K562 (cell line): ENCODE measurements around the gene SYCE1. TPM values are rescaled to one million over a fixed set of nuclear protein-coding genes. Genes with fewer than 3 reads are reported as not detected.
A peak's percentile ranks its signal among the peaks of the same experiment; 100 is the strongest.

ENCODE experiments used
- ATAC-seq: fragments of 200-7000 bp; cut with Tn5 transposase; 3 replicates; pipeline ENCODE4 v1.9.1; 2020; ENCODE audit warnings: moderate library complexity
- BruUV-seq: library from RNA; stranded (reverse); fragments of 400-500 nt; replicated peaks from 2 replicates; lab custom pipeline; 2021; lab: Mats Ljungman, UMichigan
- CTCF ChIA-PET: fragments of 300-600 bp; formaldehyde crosslinking; extraction: SDS; loops from one replicate; lab custom pipeline; 2021; ENCODE audit warnings: low intra/inter-chr PET ratio; lab: Yijun Ruan, JAX
- POLR2A ChIA-PET: fragments of 300-600, 350-650 bp; sonication (Branson Sonifier 250); formaldehyde crosslinking; extraction: SDS; loops from one replicate; lab custom pipeline; 2021; ENCODE audit warnings: antibody characterized with exemption, inconsistent platforms; lab: Yijun Ruan, JAX
- DNase-seq, 4 experiments: peaks; one replicate each; pipeline versions ENCODE4 v3.0.0 to v3.0.0-alpha.2; 2011 to 2018; ENCODE audit warnings: low spot score in 3 of 4, mixed read lengths in 3 of 4; ENCODE audit errors: extremely low read depth in 1 of 4
- FAIRE-seq: peaks from 2 replicates; lab custom pipeline; 2011; peaks lifted over from hg19 to GRCh38; lab: Jason Lieb, UNC
- H2AFZ ChIP-seq: 2 replicates; pipeline ENCODE4 v1.6.0; 2011; ENCODE audit warnings: low read depth, low read length, control low read depth, inconsistent platforms
- H3K27ac ChIP-seq: fragments of 200-600 bp; 3 replicates; pipeline ENCODE4 v1.8.0; 2011; ENCODE audit warnings: low read depth, mild to moderate bottlenecking, control low read depth, inconsistent platforms, low read length, moderate library complexity, mixed read lengths; ENCODE audit errors: extremely low read depth
- H3K27me3 ChIP-seq, 2 experiments: fragments of 300-600 bp in 1 of 2; 2 replicates in 1 of 2; 3 replicates in 1 of 2; pipeline versions ENCODE4 v1.6.0 to v1.8.0; 2011; ENCODE audit warnings: inconsistent platforms in 2 of 2, low read length in 2 of 2, mild to moderate bottlenecking in 1 of 2, mixed read lengths in 1 of 2, moderate library complexity in 1 of 2; ENCODE audit not compliant: control insufficient read depth in 2 of 2, insufficient read depth in 2 of 2
- H3K36me3 ChIP-seq: fragments of 300-600 bp; 3 replicates; pipeline ENCODE4 v1.8.0; 2011; ENCODE audit warnings: mild to moderate bottlenecking, low read length, inconsistent platforms; ENCODE audit not compliant: control insufficient read depth, insufficient read depth
- H3K4me1 ChIP-seq, 2 experiments: fragments of 200-600 bp in 1 of 2; replicated peaks in 1 of 2; 2 replicates in 1 of 2; 3 replicates in 1 of 2; pipeline versions ENCODE4 v1.5.1 to v1.8.0; 2011; ENCODE audit warnings: inconsistent platforms in 2 of 2, low read length in 2 of 2, mild to moderate bottlenecking in 1 of 2, mixed read lengths in 1 of 2, moderate library complexity in 1 of 2; ENCODE audit not compliant: control insufficient read depth in 2 of 2, insufficient read depth in 2 of 2
- H3K4me2 ChIP-seq: 2 replicates; pipeline ENCODE4 v1.6.1; 2011; ENCODE audit warnings: low read length, control low read depth, inconsistent platforms, mixed read lengths; ENCODE audit not compliant: insufficient read depth
- H3K4me3 ChIP-seq: fragments of 200-600 bp; sonication (generic), shearing (Covaris generic); 2 replicates; pipeline ENCODE4 v1.5.1; 2016; ENCODE audit warnings: control low read depth, inconsistent platforms
- H3K79me2 ChIP-seq: fragments of 200-600 bp; 3 replicates; pipeline ENCODE4 v1.8.0; 2011; ENCODE audit warnings: low read length, inconsistent platforms; ENCODE audit not compliant: control insufficient read depth, insufficient read depth
- H3K9ac ChIP-seq, 2 experiments: 2 replicates each; pipeline versions ENCODE4 v1.6.0 to v1.6.1; 2011; ENCODE audit warnings: low read depth in 2 of 2, low read length in 2 of 2, control low read depth in 1 of 2, inconsistent platforms in 1 of 2, mild to moderate bottlenecking in 1 of 2, mixed read lengths in 1 of 2; ENCODE audit not compliant: insufficient read depth in 1 of 2
- H3K9me1 ChIP-seq: one replicate; pipeline ENCODE4 v1.6.0; 2011; ENCODE audit warnings: inconsistent platforms, mild to moderate bottlenecking, low read length, moderate library complexity; ENCODE audit not compliant: control insufficient read depth, insufficient read depth
- H3K9me3 ChIP-seq: replicated peaks from 2 replicates; pipeline ENCODE4 v1.5.1; 2011; ENCODE audit warnings: low read depth, low read length, inconsistent platforms; ENCODE audit not compliant: control insufficient read depth, insufficient read depth
- H4K20me1 ChIP-seq: replicated peaks from 2 replicates; pipeline ENCODE4 v1.6.1; 2011; ENCODE audit warnings: low read length, inconsistent platforms, mixed read lengths; ENCODE audit not compliant: control insufficient read depth, insufficient read depth
- C11orf30 ChIP-seq: fragments of 450-650 bp; IDR thresholded peaks from 2 replicates; pipeline ENCODE4 v1.6.1; 2016; ENCODE audit warnings: low read depth, mild to moderate bottlenecking
- MIER1 ChIP-seq: fragments of 450-650 bp; IDR thresholded peaks from 2 replicates; pipeline ENCODE4 v1.6.1; 2016; ENCODE audit warnings: antibody characterized with exemption, mild to moderate bottlenecking, low read depth
- WGBS: fragments of 100-300 bp; shearing (Covaris generic); methylation state at CpG from one replicate; pipeline ENCODE4 v1.1.6; 2016; ENCODE audit warnings: low coverage, mixed read lengths; ENCODE audit not compliant: insufficient coverage; ENCODE audit errors: missing lambda C conversion rate; 5-methylcytosine and 5-hydroxymethylcytosine counted together
- in situ Hi-C: fragments of 300-500 bp; cut with MboI; formaldehyde crosslinking; loops from 4 replicates; pipeline ENCODE4 v1.15.0; 2018; ENCODE audit warnings: inconsistent platforms, mixed read lengths
- intact Hi-C: fragments of 100-400 bp; cut with micrococcal nuclease; formaldehyde crosslinking; loops from 2 replicates; pipeline ENCODE4 v1.14.2; 2022
- polyA plus RNA-seq, 8 experiments: library from polyadenylated mRNA; depleted of rRNA in 4 of 8; stranded (reverse) in 5 of 8; unstranded in 3 of 8; fragments of >200 nt; fragmentation: Nextera tagmentation in 2 of 8; fragmentation: Illumina TruSeq in 1 of 8; extraction: Ambion mirVana in 2 of 8; extraction: Trizol in 1 of 8; gene quantifications; 2 replicates each; pipeline versions ENCODE4 v1.2.1 to v1.2.3, GENCODE V29; 2011 to 2014; ENCODE audit warnings: inconsistent platforms in 1 of 8, missing spikeins in 1 of 8
- total RNA-seq, 7 experiments: library from RNA; depleted of rRNA in 6 of 7; stranded (reverse); fragments of >200 nt in 6 of 7; fragmentation: Illumina TruSeq in 2 of 7; extraction: Trizol in 2 of 7; gene quantifications; 2 replicates each; pipeline versions ENCODE4 v1.2.1 to v1.2.3, GENCODE V29; 2011 to 2021; ENCODE audit warnings: low replicate concordance in 1 of 7
- TF ChIP-seq, protein P1 (sequence below): fragments of 250-450 bp; sonication (Bioruptor Pico); IDR thresholded peaks from 2 replicates; pipeline ENCODE4 v1.8.0; 2022; ENCODE audit warnings: moderate library complexity, mild to moderate bottlenecking, inconsistent platforms
- TF ChIP-seq, protein P2 (sequence below), 2 experiments: fragments of 450-650 bp; IDR thresholded peaks; 2 replicates each; pipeline ENCODE4 v1.6.1; 2018; ENCODE audit warnings: mild to moderate bottlenecking in 2 of 2, low read depth in 1 of 2; ENCODE audit not compliant: partially characterized antibody in 2 of 2
- TF ChIP-seq, protein P3 (sequence below): fragments of 450-650 bp; IDR thresholded peaks from 2 replicates; pipeline ENCODE4 v1.6.1; 2016; ENCODE audit warnings: mild to moderate bottlenecking, moderate library complexity

The SYCE1 gene
- total and polyA plus RNA-seq, 9 of the 15 experiments (the other 6 are each of a cell fraction or from before 2014, with no cell fraction given): not detected

DNA sequence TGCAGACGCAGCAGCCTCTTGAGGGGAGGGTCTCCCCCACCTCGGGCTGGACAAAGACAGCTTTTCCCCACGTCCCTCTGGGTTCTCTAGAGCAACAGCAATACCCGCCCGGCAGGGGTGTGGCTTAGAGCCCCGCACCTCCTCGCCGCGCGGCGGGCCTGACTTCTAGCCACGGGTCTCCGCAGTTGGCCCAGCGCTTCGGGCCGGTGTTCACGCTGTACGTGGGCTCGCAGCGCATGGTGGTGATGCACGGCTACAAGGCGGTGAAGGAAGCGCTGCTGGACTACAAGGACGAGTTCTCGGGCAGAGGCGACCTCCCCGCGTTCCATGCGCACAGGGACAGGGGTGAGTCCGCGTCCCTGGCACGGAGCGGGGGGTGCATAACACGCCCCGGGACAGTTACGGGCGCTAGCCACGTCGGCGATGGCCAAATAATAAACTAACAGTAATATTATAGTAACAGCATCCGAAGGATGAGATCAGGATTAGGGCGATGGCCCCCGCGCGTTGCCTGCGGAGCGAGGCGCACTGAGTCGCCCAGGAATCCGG, 37.0 kb downstream of the SYCE1 start:
- ATAC-seq: no peak
- Histone ChIP-seq H3K9ac (no peak overlapping the region), H3K9me3 (no peaks in the 10 kb centered on the region), H3K4me1 (peaks cover 0 to 19% of the 10 kb centered on the region in 2 experiments; a peak in 2 of 5 replicates), H3K36me3 (no peaks in the 10 kb centered on the region), H3K27ac (no peak overlapping the region), H3K79me2 (no peaks in the 10 kb centered on the region), H2AFZ (no peak overlapping the region), H3K27me3 (peaks cover 32 to 75% of the 10 kb centered on the region in 2 experiments), H3K4me3 (no peak overlapping the region), H3K4me2 (0 out of 2 replicates have a peak overlapping the region, but pooled peaks have one; percentile 63), H3K9me1 (no peaks in the 10 kb centered on the region), H4K20me1 (no peaks in the 10 kb centered on the region)
- no peak for FAIRE-seq
- in situ Hi-C loops: no loop called here
- DNase-seq: no peak
- 40% methylated on average over 50 of the region's 50 CpGs for WGBS
- ChIA-PET POLR2A (no interaction called here), CTCF (no interaction called here)
- intact Hi-C loops: no loop called here
- BruUV-seq: no TSS peak
- TF ChIP-seq MIER1 (no peak), C11orf30 (no peak)
- TF ChIP-seq, protein P1, sequence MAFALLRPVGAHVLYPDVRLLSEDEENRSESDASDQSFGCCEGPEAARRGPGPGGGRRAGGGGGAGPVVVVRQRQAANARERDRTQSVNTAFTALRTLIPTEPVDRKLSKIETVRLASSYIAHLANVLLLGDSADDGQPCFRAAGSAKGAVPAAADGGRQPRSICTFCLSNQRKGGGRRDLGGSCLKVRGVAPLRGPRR (CRISPR knock-in tag): no peak
- TF ChIP-seq, protein P2, sequence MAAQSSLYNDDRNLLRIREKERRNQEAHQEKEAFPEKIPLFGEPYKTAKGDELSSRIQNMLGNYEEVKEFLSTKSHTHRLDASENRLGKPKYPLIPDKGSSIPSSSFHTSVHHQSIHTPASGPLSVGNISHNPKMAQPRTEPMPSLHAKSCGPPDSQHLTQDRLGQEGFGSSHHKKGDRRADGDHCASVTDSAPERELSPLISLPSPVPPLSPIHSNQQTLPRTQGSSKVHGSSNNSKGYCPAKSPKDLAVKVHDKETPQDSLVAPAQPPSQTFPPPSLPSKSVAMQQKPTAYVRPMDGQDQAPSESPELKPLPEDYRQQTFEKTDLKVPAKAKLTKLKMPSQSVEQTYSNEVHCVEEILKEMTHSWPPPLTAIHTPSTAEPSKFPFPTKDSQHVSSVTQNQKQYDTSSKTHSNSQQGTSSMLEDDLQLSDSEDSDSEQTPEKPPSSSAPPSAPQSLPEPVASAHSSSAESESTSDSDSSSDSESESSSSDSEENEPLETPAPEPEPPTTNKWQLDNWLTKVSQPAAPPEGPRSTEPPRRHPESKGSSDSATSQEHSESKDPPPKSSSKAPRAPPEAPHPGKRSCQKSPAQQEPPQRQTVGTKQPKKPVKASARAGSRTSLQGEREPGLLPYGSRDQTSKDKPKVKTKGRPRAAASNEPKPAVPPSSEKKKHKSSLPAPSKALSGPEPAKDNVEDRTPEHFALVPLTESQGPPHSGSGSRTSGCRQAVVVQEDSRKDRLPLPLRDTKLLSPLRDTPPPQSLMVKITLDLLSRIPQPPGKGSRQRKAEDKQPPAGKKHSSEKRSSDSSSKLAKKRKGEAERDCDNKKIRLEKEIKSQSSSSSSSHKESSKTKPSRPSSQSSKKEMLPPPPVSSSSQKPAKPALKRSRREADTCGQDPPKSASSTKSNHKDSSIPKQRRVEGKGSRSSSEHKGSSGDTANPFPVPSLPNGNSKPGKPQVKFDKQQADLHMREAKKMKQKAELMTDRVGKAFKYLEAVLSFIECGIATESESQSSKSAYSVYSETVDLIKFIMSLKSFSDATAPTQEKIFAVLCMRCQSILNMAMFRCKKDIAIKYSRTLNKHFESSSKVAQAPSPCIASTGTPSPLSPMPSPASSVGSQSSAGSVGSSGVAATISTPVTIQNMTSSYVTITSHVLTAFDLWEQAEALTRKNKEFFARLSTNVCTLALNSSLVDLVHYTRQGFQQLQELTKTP (IDR thresholded peaks at IDR 0.05; ENCODE audit: low read depth in 1 of 2, partially characterized antibody in 2 of 2): no peak
- TF ChIP-seq, protein P3, sequence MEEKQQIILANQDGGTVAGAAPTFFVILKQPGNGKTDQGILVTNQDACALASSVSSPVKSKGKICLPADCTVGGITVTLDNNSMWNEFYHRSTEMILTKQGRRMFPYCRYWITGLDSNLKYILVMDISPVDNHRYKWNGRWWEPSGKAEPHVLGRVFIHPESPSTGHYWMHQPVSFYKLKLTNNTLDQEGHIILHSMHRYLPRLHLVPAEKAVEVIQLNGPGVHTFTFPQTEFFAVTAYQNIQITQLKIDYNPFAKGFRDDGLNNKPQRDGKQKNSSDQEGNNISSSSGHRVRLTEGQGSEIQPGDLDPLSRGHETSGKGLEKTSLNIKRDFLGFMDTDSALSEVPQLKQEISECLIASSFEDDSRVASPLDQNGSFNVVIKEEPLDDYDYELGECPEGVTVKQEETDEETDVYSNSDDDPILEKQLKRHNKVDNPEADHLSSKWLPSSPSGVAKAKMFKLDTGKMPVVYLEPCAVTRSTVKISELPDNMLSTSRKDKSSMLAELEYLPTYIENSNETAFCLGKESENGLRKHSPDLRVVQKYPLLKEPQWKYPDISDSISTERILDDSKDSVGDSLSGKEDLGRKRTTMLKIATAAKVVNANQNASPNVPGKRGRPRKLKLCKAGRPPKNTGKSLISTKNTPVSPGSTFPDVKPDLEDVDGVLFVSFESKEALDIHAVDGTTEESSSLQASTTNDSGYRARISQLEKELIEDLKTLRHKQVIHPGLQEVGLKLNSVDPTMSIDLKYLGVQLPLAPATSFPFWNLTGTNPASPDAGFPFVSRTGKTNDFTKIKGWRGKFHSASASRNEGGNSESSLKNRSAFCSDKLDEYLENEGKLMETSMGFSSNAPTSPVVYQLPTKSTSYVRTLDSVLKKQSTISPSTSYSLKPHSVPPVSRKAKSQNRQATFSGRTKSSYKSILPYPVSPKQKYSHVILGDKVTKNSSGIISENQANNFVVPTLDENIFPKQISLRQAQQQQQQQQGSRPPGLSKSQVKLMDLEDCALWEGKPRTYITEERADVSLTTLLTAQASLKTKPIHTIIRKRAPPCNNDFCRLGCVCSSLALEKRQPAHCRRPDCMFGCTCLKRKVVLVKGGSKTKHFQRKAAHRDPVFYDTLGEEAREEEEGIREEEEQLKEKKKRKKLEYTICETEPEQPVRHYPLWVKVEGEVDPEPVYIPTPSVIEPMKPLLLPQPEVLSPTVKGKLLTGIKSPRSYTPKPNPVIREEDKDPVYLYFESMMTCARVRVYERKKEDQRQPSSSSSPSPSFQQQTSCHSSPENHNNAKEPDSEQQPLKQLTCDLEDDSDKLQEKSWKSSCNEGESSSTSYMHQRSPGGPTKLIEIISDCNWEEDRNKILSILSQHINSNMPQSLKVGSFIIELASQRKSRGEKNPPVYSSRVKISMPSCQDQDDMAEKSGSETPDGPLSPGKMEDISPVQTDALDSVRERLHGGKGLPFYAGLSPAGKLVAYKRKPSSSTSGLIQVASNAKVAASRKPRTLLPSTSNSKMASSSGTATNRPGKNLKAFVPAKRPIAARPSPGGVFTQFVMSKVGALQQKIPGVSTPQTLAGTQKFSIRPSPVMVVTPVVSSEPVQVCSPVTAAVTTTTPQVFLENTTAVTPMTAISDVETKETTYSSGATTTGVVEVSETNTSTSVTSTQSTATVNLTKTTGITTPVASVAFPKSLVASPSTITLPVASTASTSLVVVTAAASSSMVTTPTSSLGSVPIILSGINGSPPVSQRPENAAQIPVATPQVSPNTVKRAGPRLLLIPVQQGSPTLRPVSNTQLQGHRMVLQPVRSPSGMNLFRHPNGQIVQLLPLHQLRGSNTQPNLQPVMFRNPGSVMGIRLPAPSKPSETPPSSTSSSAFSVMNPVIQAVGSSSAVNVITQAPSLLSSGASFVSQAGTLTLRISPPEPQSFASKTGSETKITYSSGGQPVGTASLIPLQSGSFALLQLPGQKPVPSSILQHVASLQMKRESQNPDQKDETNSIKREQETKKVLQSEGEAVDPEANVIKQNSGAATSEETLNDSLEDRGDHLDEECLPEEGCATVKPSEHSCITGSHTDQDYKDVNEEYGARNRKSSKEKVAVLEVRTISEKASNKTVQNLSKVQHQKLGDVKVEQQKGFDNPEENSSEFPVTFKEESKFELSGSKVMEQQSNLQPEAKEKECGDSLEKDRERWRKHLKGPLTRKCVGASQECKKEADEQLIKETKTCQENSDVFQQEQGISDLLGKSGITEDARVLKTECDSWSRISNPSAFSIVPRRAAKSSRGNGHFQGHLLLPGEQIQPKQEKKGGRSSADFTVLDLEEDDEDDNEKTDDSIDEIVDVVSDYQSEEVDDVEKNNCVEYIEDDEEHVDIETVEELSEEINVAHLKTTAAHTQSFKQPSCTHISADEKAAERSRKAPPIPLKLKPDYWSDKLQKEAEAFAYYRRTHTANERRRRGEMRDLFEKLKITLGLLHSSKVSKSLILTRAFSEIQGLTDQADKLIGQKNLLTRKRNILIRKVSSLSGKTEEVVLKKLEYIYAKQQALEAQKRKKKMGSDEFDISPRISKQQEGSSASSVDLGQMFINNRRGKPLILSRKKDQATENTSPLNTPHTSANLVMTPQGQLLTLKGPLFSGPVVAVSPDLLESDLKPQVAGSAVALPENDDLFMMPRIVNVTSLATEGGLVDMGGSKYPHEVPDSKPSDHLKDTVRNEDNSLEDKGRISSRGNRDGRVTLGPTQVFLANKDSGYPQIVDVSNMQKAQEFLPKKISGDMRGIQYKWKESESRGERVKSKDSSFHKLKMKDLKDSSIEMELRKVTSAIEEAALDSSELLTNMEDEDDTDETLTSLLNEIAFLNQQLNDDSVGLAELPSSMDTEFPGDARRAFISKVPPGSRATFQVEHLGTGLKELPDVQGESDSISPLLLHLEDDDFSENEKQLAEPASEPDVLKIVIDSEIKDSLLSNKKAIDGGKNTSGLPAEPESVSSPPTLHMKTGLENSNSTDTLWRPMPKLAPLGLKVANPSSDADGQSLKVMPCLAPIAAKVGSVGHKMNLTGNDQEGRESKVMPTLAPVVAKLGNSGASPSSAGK: no peak
